Hepatocyte (in vitro differentiated cells): ENCODE data around the gene NRG3. TPM values are rescaled to one million over a fixed set of nuclear protein-coding genes. Genes with fewer than 3 reads are reported as not detected.
"Not testable (repeated sequence)": the region's sequence is repeated elsewhere in the genome, so short reads cannot be mapped to it uniquely, and the experiment has no call there.

Experiments used
- DNase-seq: peaks from one replicate; pipeline ENCODE4 v3.0.0-alpha.2; 2016; ENCODE audit warnings: low spot score
- H2AFZ ChIP-seq: fragments of 200-600 bp; sonication (generic); 2 replicates; pipeline ENCODE4 v1.6.0; 2016; ENCODE audit warnings: antibody characterized with exemption, mild to moderate bottlenecking
- H3K27ac ChIP-seq: fragments of 200-600 bp; sonication (generic); 2 replicates; pipeline ENCODE4 v1.5.1; 2016; ENCODE audit warnings: mild to moderate bottlenecking
- H3K27me3 ChIP-seq: fragments of 200-600 bp; sonication (generic); 2 replicates; pipeline ENCODE4 v1.6.1; 2016
- H3K36me3 ChIP-seq: fragments of 200-600 bp; sonication (generic); replicated peaks from 2 replicates; pipeline ENCODE4 v1.5.1; 2016; ENCODE audit warnings: low read depth; ENCODE audit not compliant: insufficient read depth
- H3K4me1 ChIP-seq: fragments of 200-600 bp; sonication (generic); 2 replicates; pipeline ENCODE4 v1.5.1; 2016; ENCODE audit warnings: mild to moderate bottlenecking, moderate library complexity; ENCODE audit not compliant: insufficient read depth
- H3K4me2 ChIP-seq: fragments of 200-600 bp; sonication (generic); 2 replicates; pipeline ENCODE4 v1.6.0; 2016
- H3K4me3 ChIP-seq: fragments of 200-600 bp; sonication (generic); 2 replicates; pipeline ENCODE4 v1.5.1; 2016; ENCODE audit warnings: mild to moderate bottlenecking
- H3K79me2 ChIP-seq: fragments of 200-600 bp; sonication (generic); 2 replicates; pipeline ENCODE4 v1.6.0; 2017; ENCODE audit warnings: mild to moderate bottlenecking
- H3K9me2 ChIP-seq: fragments of 200-600 bp; sonication (generic); replicated peaks from 2 replicates; pipeline ENCODE4 v1.6.0; 2017; ENCODE audit warnings: mild to moderate bottlenecking; ENCODE audit not compliant: insufficient read depth
- H3K9me3 ChIP-seq: fragments of 200-600 bp; sonication (generic); 2 replicates; pipeline ENCODE4 v1.5.1; 2016; ENCODE audit warnings: low read depth, mild to moderate bottlenecking
- H4K20me1 ChIP-seq: fragments of 200-600 bp; sonication (generic); 2 replicates; pipeline ENCODE4 v1.6.0; 2016; ENCODE audit warnings: mild to moderate bottlenecking; ENCODE audit not compliant: insufficient read depth, poor library complexity, severe bottlenecking
- CTCF ChIP-seq: fragments of 200-600 bp; sonication (generic); IDR thresholded peaks from 2 replicates; pipeline ENCODE4 v1.5.1; 2016; ENCODE audit warnings: antibody characterized with exemption, mild to moderate bottlenecking; ENCODE audit not compliant: poor library complexity
- EZH2 ChIP-seq: fragments of 200-600 bp; sonication (generic); IDR thresholded peaks from 2 replicates; pipeline ENCODE4 v1.6.1; 2016; ENCODE audit warnings: antibody characterized with exemption, mild to moderate bottlenecking, borderline replicate concordance
- EZH2phosphoT487 ChIP-seq: fragments of 200-600 bp; sonication (generic); IDR thresholded peaks from one replicate; pipeline ENCODE4 v1.6.1; 2018; ENCODE audit warnings: antibody characterized with exemption, mild to moderate bottlenecking, low read depth, moderate library complexity; ENCODE audit not compliant: unreplicated experiment, severe bottlenecking
- WGBS: methylation state at CpG from one replicate; pipeline ENCODE4 v1.1.6; 2016; ENCODE audit warnings: low lambda C conversion rate; ENCODE audit errors: missing lambda C conversion rate; 5-methylcytosine and 5-hydroxymethylcytosine counted together
- polyA plus RNA-seq: library from polyadenylated mRNA; unstranded; fragments of >200 nt; fragmentation: Nextera tagmentation; extraction: Ambion mirVana; gene quantifications from 2 replicates; pipeline ENCODE4 v1.2.1, GENCODE V29; 2016
- total RNA-seq: library from RNA; depleted of rRNA; stranded (reverse); fragments of >200 nt; gene quantifications from 2 replicates; pipeline ENCODE4 v1.2.3, GENCODE V29; 2014

Gene NRG3
- total and polyA plus RNA-seq, 2 experiments from 2014 or later: 0.57 to 2.0 TPM

DNA sequence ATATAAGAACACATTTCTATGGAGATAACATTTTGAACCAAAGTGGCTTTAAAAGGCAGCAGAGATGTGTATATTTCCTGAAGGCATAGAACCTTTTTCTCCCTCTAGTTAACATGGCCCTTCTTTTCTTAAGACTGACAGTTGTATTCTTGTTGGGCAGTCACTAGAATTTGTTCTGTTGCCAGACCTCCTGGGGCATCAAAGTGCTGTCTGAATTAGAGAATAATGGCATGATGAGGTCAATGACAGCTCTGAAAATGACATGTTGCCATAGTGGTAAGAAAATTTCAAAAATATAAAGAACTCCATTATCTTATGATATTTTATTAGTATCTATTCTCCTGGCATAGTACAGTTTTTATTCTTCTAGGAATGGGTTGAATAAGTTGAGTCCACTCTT is 446.7 kb downstream of the NRG3 start:
- Histone ChIP-seq H3K36me3 (no peaks in the 10 kb centered on the region), H3K9me2 (no peaks in the 10 kb centered on the region), H4K20me1 (no peaks in the 10 kb centered on the region), H3K27me3 (no peaks in the 10 kb centered on the region), H3K4me1 (no peaks in the 10 kb centered on the region), H2AFZ (no peak overlapping the region), H3K27ac (no peak overlapping the region), H3K79me2 (no peaks in the 10 kb centered on the region), H3K9me3 (no peaks in the 10 kb centered on the region), H3K4me2 (no peak overlapping the region), H3K4me3 (no peak overlapping the region)
- DNase-seq: no peak
- TF ChIP-seq EZH2 (no peak), EZH2phosphoT487 (no peak), CTCF (no peak)

DNA sequence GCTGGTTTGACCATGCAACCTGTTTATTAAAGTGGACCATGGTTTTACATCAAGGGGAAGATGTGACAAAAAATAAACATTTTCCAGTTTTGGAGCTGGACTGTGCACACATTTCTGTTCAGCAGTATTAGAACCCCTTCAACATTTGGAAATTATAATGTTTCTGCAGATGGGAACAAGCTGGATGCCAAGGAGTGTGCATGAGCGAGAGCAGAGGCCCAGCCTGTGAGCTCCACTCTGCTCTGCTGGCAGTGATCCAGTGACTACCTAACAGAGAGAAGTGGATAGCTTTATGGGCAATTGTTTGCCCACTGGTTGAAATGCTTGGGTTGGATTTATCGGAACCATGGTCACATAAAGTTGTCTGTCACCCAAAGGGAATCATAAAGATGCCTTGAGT is 456.7 kb downstream of the NRG3 start:
- no peak for DNase-seq
- Histone ChIP-seq H3K4me2 (no peak overlapping the region), H3K9me3 (no peaks in the 10 kb centered on the region), H4K20me1 (no peaks in the 10 kb centered on the region), H3K27ac (no peak overlapping the region), H2AFZ (no peak overlapping the region), H3K36me3 (no peaks in the 10 kb centered on the region), H3K4me1 (no peaks in the 10 kb centered on the region), H3K9me2 (no peaks in the 10 kb centered on the region), H3K4me3 (no peak overlapping the region), H3K27me3 (no peaks in the 10 kb centered on the region), H3K79me2 (no peaks in the 10 kb centered on the region)
- 93% methylated on average over 2 of the region's 2 CpGs for WGBS
- no peak for TF ChIP-seq EZH2phosphoT487
- TF ChIP-seq CTCF: no peak
- TF ChIP-seq EZH2: no peak

- no peak overlapping the region for H3K27ac ChIP-seq
- H3K79me2 ChIP-seq: no peaks in the 10 kb centered on the region
- no peak overlapping the region for H3K4me2 ChIP-seq
- H3K36me3 ChIP-seq: no peaks in the 10 kb centered on the region
- H3K9me3 ChIP-seq: no peaks in the 10 kb centered on the region
- H3K27me3 ChIP-seq: no peaks in the 10 kb centered on the region
- no peaks in the 10 kb centered on the region for H3K9me2 ChIP-seq
- H2AFZ ChIP-seq: no peak overlapping the region
- 85% methylated on average over 1 of the region's 1 CpG for WGBS
- DNase-seq: no peak
- no peaks in the 10 kb centered on the region for H3K4me1 ChIP-seq
- no peak overlapping the region for H3K4me3 ChIP-seq
- TF ChIP-seq EZH2phosphoT487: no peak
- H4K20me1 ChIP-seq: no peaks in the 10 kb centered on the region
Measured at GRCh38 chr10:82335831-82336230, 460.8 kb downstream of the NRG3 start.

- H2AFZ ChIP-seq: no peak overlapping the region
- no peaks in the 10 kb centered on the region for H3K27me3 ChIP-seq
- no peaks in the 10 kb centered on the region for H4K20me1 ChIP-seq
- no peak overlapping the region for H3K4me2 ChIP-seq
- H3K9me3 ChIP-seq: no peaks in the 10 kb centered on the region
- H3K9me2 ChIP-seq: no peaks in the 10 kb centered on the region
- no peak overlapping the region for H3K27ac ChIP-seq
- H3K4me1 ChIP-seq: no peaks in the 10 kb centered on the region
- no peak overlapping the region for H3K4me3 ChIP-seq
- no peak for DNase-seq
- TF ChIP-seq CTCF (no peak), EZH2phosphoT487 (no peak), EZH2 (no peak)
- no peaks in the 10 kb centered on the region for H3K79me2 ChIP-seq
- 89% methylated on average over 2 of the region's 2 CpGs for WGBS
- H3K36me3 ChIP-seq: no peaks in the 10 kb centered on the region
Measured at GRCh38 chr10:82340166-82340565, 465.2 kb downstream of the NRG3 start.

GRCh38 chr10:82349590-82349989 is 474.6 kb downstream of the NRG3 start:
- H3K4me1 ChIP-seq, H3K4me2 ChIP-seq, H3K9me3 ChIP-seq, H3K4me3 ChIP-seq, H3K27ac ChIP-seq, H3K27me3 ChIP-seq, H3K79me2 ChIP-seq, H3K36me3 ChIP-seq, H3K9me2 ChIP-seq, DNase-seq, H4K20me1 ChIP-seq, H2AFZ ChIP-seq: not testable (repeated sequence)
- 75% methylated on average over 24 of the region's 26 CpGs for WGBS
